ENCODE results near the gene FOXP2. TPM values are rescaled to one million over a fixed set of nuclear protein-coding genes. Genes with fewer than 3 reads are reported as not detected.

The FOXP2 gene
- total and polyA plus RNA-seq, 2 donors (not counting 3 experiments of a cell fraction or from before 2014, with no cell fraction given): 0.37 to 2.7 TPM

- no peak for DNase-seq (ENCODE audit: low read depth, low spot score)
- no TSS peak for BruUV-seq (replicated peaks)
- no peaks in the 10 kb centered on the region for H3K9me1 ChIP-seq (replicated peaks; ENCODE audit: control insufficient read depth, extremely low read depth, insufficient read depth, low read length)
- intact Hi-C loops (cut with micrococcal nuclease) (no loop called here), dilution Hi-C loops (cut with MboI; ENCODE audit: extremely low pct_ligation_motif_present, low sequenced_read_pairs) (no loop called here)
- H3K9me3 ChIP-seq (replicated peaks; ENCODE audit: control insufficient read depth, insufficient read depth, low read length): no peaks in the 10 kb centered on the region
- CTCF ChIA-PET: no interaction called here
- H3K27me3 ChIP-seq (ENCODE audit: control insufficient read depth in 2 of 2, insufficient read depth in 2 of 2, low read length in 2 of 2): no peaks in the 10 kb centered on the region
- POLR2A ChIA-PET: no interaction called here
- no peak overlapping the region for H3K4me3 ChIP-seq (replicated peaks in 1 of 3; ENCODE audit: insufficient read depth in 1 of 3, low read depth in 1 of 3, low read length in 3 of 3)
- peaks cover 3% of the 10 kb centered on the region for H3K4me1 ChIP-seq (ENCODE audit: control insufficient read depth, extremely low read depth, insufficient read depth, low read length)
- H4K20me1 ChIP-seq (replicated peaks; ENCODE audit: control insufficient read depth, extremely low read depth, insufficient read depth, low read length): no peaks in the 10 kb centered on the region
- no peak overlapping the region for H3K9ac ChIP-seq (replicated peaks; ENCODE audit: extremely low read depth, insufficient read depth, low read length)
- FAIRE-seq: no peak
- H2AFZ ChIP-seq (ENCODE audit: low read depth, low read length): no peak overlapping the region
- no peak overlapping the region for H3K4me2 ChIP-seq (ENCODE audit: insufficient read depth, low read length)
- H3K79me2 ChIP-seq (ENCODE audit: control insufficient read depth, insufficient read depth, low read length): no peaks in the 10 kb centered on the region
- no peaks in the 10 kb centered on the region for H3K36me3 ChIP-seq (ENCODE audit: control insufficient read depth in 2 of 2, extremely low read depth in 1 of 2, insufficient read depth in 2 of 2, low read length in 2 of 2)
- H3K27ac ChIP-seq (ENCODE audit: insufficient read depth, low read depth, low read length): no peak overlapping the region
- no peak for TF ChIP-seq CTCF (IDR thresholded peaks at IDR 0.05; ENCODE audit: extremely low read depth in 1 of 2, insufficient read depth in 1 of 2, low read depth in 1 of 2, low read length in 2 of 2)
- no peak for TF ChIP-seq JUN (IDR thresholded peaks at IDR 0.05; ENCODE audit: borderline replicate concordance, insufficient read depth, insufficient read length, low read depth)
- no peak for TF ChIP-seq GATA2 (IDR thresholded peaks at IDR 0.05; ENCODE audit: insufficient read depth, insufficient read length, low read depth, low read length)
- TF ChIP-seq MAX (IDR thresholded peaks at IDR 0.05; ENCODE audit: insufficient read depth, insufficient read length): no peak
- TF ChIP-seq POLR2A (IDR thresholded peaks at IDR 0.05; ENCODE audit: low read depth, low read length): no peak
- no peak for TF ChIP-seq EZH2 (IDR thresholded peaks at IDR 0.05; ENCODE audit: borderline replicate concordance, low read depth, low read length, severe bottlenecking)
- TF ChIP-seq FOS (IDR thresholded peaks at IDR 0.05; ENCODE audit: borderline replicate concordance, insufficient read depth, low read length): no peak
- no peak for TF ChIP-seq MYC (IDR thresholded peaks at IDR 0.05; ENCODE audit: low read depth, low read length)
- TF ChIP-seq POLR2AphosphoS5 (IDR thresholded peaks at IDR 0.05; ENCODE audit: insufficient read depth, low read depth, low read length): no peak
Measured at GRCh38 chr7:114507381-114507780, 92.8 kb downstream of the FOXP2 start.

Measured in endothelial cell of umbilical vein (primary cell).